HCT116 (cell line): ENCODE data around the gene GCNT2. TPM values are rescaled to one million over a fixed set of nuclear protein-coding genes. Genes with fewer than 3 reads are reported as not detected.

ENCODE experiments used
- ATAC-seq: fragments of 200-7000 bp; cut with Tn5 transposase; 2 replicates; pipeline ENCODE4 v1.9.1; 2020; ENCODE audit warnings: mild to moderate bottlenecking, moderate library complexity
- BruUV-seq: library from RNA; stranded (reverse); fragments of 400-500 nt; replicated peaks from 2 replicates; lab custom pipeline; 2021; lab: Mats Ljungman, UMichigan
- CTCF ChIA-PET: fragments of 300-600 bp; sonication (Branson Sonifier 250); formaldehyde crosslinking; loops from one replicate; lab custom pipeline; 2021; ENCODE audit warnings: antibody characterized with exemption; lab: Charles Lee
- POLR2A ChIA-PET: fragments of 300-600, 350-600 bp; sonication (Branson Sonifier 250); formaldehyde crosslinking; loops from one replicate; lab custom pipeline; 2021; ENCODE audit warnings: antibody characterized with exemption; lab: Charles Lee
- RAD21 ChIA-PET, 2 experiments: fragments of 300-600 bp; sonication (Branson Sonifier 250); formaldehyde crosslinking; loops; one replicate each; lab custom pipeline; 2023; ENCODE audit warnings: low total read pairs in 2 of 2; ENCODE audit not compliant: uncharacterized antibody in 2 of 2, unreplicated experiment in 2 of 2, low non-redundant PET in 1 of 2; lab: Charles Lee
- DNase-seq: peaks from one replicate; pipeline ENCODE4 v3.0.0-alpha.2; 2010; ENCODE audit warnings: low read depth, low spot score
- H2AFZ ChIP-seq: fragments of 200-600 bp; shearing (Covaris generic), sonication (generic); 2 replicates; pipeline ENCODE4 v1.6.1; 2017; ENCODE audit warnings: low read depth, mixed run types, mixed read lengths, antibody characterized with exemption, low read length; ENCODE audit not compliant: poor library complexity, severe bottlenecking
- H3K27ac ChIP-seq: 2 replicates; pipeline ENCODE4 v1.5.1; 2012; ENCODE audit warnings: low read depth, low read length
- H3K27me3 ChIP-seq: fragments of 200-600 bp; sonication (generic); 2 replicates; pipeline ENCODE4 v1.6.1; 2016; ENCODE audit warnings: mixed run types, low read length, mixed read lengths; ENCODE audit not compliant: insufficient read depth
- H3K36me3 ChIP-seq, 2 experiments: fragments of 200-500 bp in 1 of 2; fragments of 200-600 bp in 1 of 2; sonication (Bioruptor generic) in 1 of 2; sonication (generic) in 1 of 2; 2 replicates each; pipeline versions ENCODE4 v1.5.1 to v1.6.1; 2014 to 2016; ENCODE audit warnings: low read length in 2 of 2, inconsistent platforms in 1 of 2, mixed read lengths in 1 of 2, mixed run types in 1 of 2; ENCODE audit not compliant: insufficient read depth in 2 of 2, control insufficient read depth in 1 of 2
- H3K4me1 ChIP-seq, 2 experiments: fragments of 200-600 bp in 1 of 2; sonication (generic) in 1 of 2; 2 replicates each; pipeline versions ENCODE4 v1.5.1 to v1.6.1; 2012 to 2017; ENCODE audit warnings: low read length in 2 of 2, inconsistent platforms in 1 of 2, mild to moderate bottlenecking in 1 of 2, mixed read lengths in 1 of 2, mixed run types in 1 of 2, moderate library complexity in 1 of 2; ENCODE audit not compliant: insufficient read depth in 2 of 2, control insufficient read depth in 1 of 2
- H3K4me2 ChIP-seq: fragments of 200-600 bp; sonication (generic); 2 replicates; pipeline ENCODE4 v1.6.1; 2017; ENCODE audit warnings: mixed run types, low read length, mixed read lengths
- H3K4me3 ChIP-seq, 2 experiments: fragments of 200-600 bp in 1 of 2; sonication (generic) in 1 of 2; replicated peaks in 1 of 2; 2 replicates each; pipeline ENCODE4 v1.5.1; 2011 to 2016; ENCODE audit warnings: low read length in 2 of 2, control low read depth in 1 of 2, low read depth in 1 of 2, mild to moderate bottlenecking in 1 of 2, mixed read lengths in 1 of 2, mixed run types in 1 of 2
- H3K79me2 ChIP-seq: fragments of 200-600 bp; sonication (generic); 2 replicates; pipeline ENCODE4 v1.6.1; 2017; ENCODE audit warnings: mild to moderate bottlenecking, mixed run types, low read length, moderate library complexity, mixed read lengths; ENCODE audit not compliant: insufficient read depth
- H3K9ac ChIP-seq: fragments of 200-600 bp; sonication (generic); 2 replicates; pipeline ENCODE4 v1.6.1; 2016; ENCODE audit warnings: low read length, mixed read lengths
- H3K9me2 ChIP-seq: fragments of 200-600 bp; sonication (generic), shearing (Covaris generic); 2 replicates; pipeline ENCODE4 v1.6.1; 2017; ENCODE audit warnings: mixed run types, mild to moderate bottlenecking, moderate library complexity; ENCODE audit not compliant: insufficient read depth
- H3K9me3 ChIP-seq, 2 experiments: fragments of 200-500 bp in 1 of 2; fragments of 200-600 bp in 1 of 2; sonication (Bioruptor generic) in 1 of 2; sonication (generic) in 1 of 2; 2 replicates each; pipeline ENCODE4 v1.6.1; 2014 to 2017; ENCODE audit warnings: low read length in 2 of 2, mixed read lengths in 2 of 2, inconsistent platforms in 1 of 2, low read depth in 1 of 2, mild to moderate bottlenecking in 1 of 2, mixed run types in 1 of 2, moderate library complexity in 1 of 2; ENCODE audit not compliant: control insufficient read depth in 1 of 2, insufficient read depth in 1 of 2
- H4K20me1 ChIP-seq: fragments of 200-600 bp; sonication (generic), shearing (Covaris generic); 2 replicates; pipeline ENCODE4 v1.6.1; 2017; ENCODE audit warnings: mixed run types, mild to moderate bottlenecking, moderate library complexity; ENCODE audit not compliant: insufficient read depth
- CTCF ChIP-seq, 3 experiments: fragments of 200-600 bp in 1 of 3; sonication (generic) in 1 of 3; IDR thresholded peaks in 2 of 3; conservative IDR thresholded peaks in 1 of 3; 2 replicates each; pipeline ENCODE4 v1.5.1; 2012 to 2017; ENCODE audit warnings: low read depth in 2 of 3, low read length in 2 of 3, antibody characterized with exemption in 1 of 3, borderline replicate concordance in 1 of 3, control low read depth in 1 of 3, mild to moderate bottlenecking in 1 of 3, mixed read lengths in 1 of 3, mixed run types in 1 of 3, moderate library complexity in 1 of 3; ENCODE audit not compliant: insufficient read depth in 1 of 3
- ELF1 ChIP-seq: IDR thresholded peaks from 2 replicates; pipeline ENCODE4 v1.6.1; 2012; ENCODE audit warnings: low read depth, borderline replicate concordance
- EZH2 ChIP-seq: fragments of 200-600 bp; sonication (generic); IDR thresholded peaks from 2 replicates; pipeline ENCODE4 v1.6.1; 2017; ENCODE audit warnings: antibody characterized with exemption, mixed run types
- FOSL1 ChIP-seq: IDR thresholded peaks from 2 replicates; pipeline ENCODE4 v1.6.1; 2012; ENCODE audit warnings: low read depth
- SIN3A ChIP-seq: IDR thresholded peaks from 2 replicates; pipeline ENCODE4 v1.6.1; 2012; ENCODE audit warnings: low read depth
- TCF7L2 ChIP-seq: IDR thresholded peaks from 2 replicates; pipeline ENCODE4 v1.7.0; 2011; ENCODE audit warnings: borderline replicate concordance, inconsistent platforms; ENCODE audit not compliant: insufficient read depth, insufficient read length; ENCODE audit errors: extremely low read depth
- ZBTB33 ChIP-seq: IDR thresholded peaks from 2 replicates; pipeline ENCODE4 v1.6.1; 2011; ENCODE audit warnings: mild to moderate bottlenecking, low read length, moderate library complexity; ENCODE audit not compliant: insufficient replicate concordance; ENCODE audit errors: extremely low read depth
- ZFX ChIP-seq: fragments of 450-650 bp; IDR thresholded peaks from 2 replicates; pipeline ENCODE4 v1.6.1; 2017
- intact Hi-C: fragments of 100-400 bp; cut with micrococcal nuclease; formaldehyde crosslinking; loops from 2 replicates; pipeline ENCODE4 v1.10.0; 2022
- total RNA-seq: library from RNA; stranded (reverse); gene quantifications from one replicate; pipeline ENCODE4 v1.2.1, GENCODE V29; 2021; ENCODE audit not compliant: unreplicated experiment

Gene GCNT2
- total RNA-seq, 1 experiment from 2014 or later = 0.74 TPM

GRCh38 chr6:10621847-10622246 lies 100.7 kb downstream of the GCNT2 start:
- no peak overlapping the region for H3K27ac ChIP-seq
- no TSS peak for BruUV-seq
- ChIA-PET POLR2A (no interaction called here), CTCF (no interaction called here), RAD21 (no interaction called here)
- no peak overlapping the region for H2AFZ ChIP-seq
- intact Hi-C loops = no loop called here
- H3K9ac ChIP-seq = no peak overlapping the region
- H3K4me3 ChIP-seq = no peak overlapping the region
- H3K9me2 ChIP-seq = no peaks in the 10 kb centered on the region
- TF ChIP-seq CTCF (IDR thresholded peaks at IDR 0.05 in 2 of 3, conservative IDR thresholded peaks at IDR 0.05 in 1 of 3; ENCODE audit: borderline replicate concordance in 1 of 3, insufficient read depth in 1 of 3, low read depth in 2 of 3, low read length in 2 of 3) = 0 out of 6 replicates have a peak, but pooled peaks of 1 of the 3 experiments have one; percentile 18
- no peak for TF ChIP-seq ZFX
- no peak for TF ChIP-seq ZBTB33
- H3K4me2 ChIP-seq = no peak overlapping the region
- H3K9me3 ChIP-seq = no peaks in the 10 kb centered on the region
- no peaks in the 10 kb centered on the region for H3K79me2 ChIP-seq
- no peak for DNase-seq
- H4K20me1 ChIP-seq = no peaks in the 10 kb centered on the region
- ATAC-seq = peak; percentile 59; the same call in 1 of the 2 replicates
- H3K36me3 ChIP-seq = no peaks in the 10 kb centered on the region
- H3K4me1 ChIP-seq = no peaks in the 10 kb centered on the region
- H3K27me3 ChIP-seq = no peaks in the 10 kb centered on the region

- BruUV-seq = no TSS peak
- H4K20me1 ChIP-seq = no peaks in the 10 kb centered on the region
- TF ChIP-seq TCF7L2 = no peak
- no peak for TF ChIP-seq SIN3A
- no peak for TF ChIP-seq EZH2
- TF ChIP-seq ELF1 = no peak
- no peak for TF ChIP-seq FOSL1
- H3K36me3 ChIP-seq = no peaks in the 10 kb centered on the region
- no peak overlapping the region for H3K4me2 ChIP-seq
- H3K9ac ChIP-seq = no peak overlapping the region
- ATAC-seq (no peak), DNase-seq (no peak)
- no peaks in the 10 kb centered on the region for H3K4me1 ChIP-seq
- H3K4me3 ChIP-seq = no peak overlapping the region
- no peaks in the 10 kb centered on the region for H3K79me2 ChIP-seq
- ChIA-PET RAD21 (no interaction called here), POLR2A (no interaction called here), CTCF (no interaction called here)
- H3K9me2 ChIP-seq = no peaks in the 10 kb centered on the region
- H3K27me3 ChIP-seq = no peaks in the 10 kb centered on the region
- H3K9me3 ChIP-seq = no peaks in the 10 kb centered on the region
- no peak overlapping the region for H2AFZ ChIP-seq
- no peak overlapping the region for H3K27ac ChIP-seq
- intact Hi-C loops = no loop called here
Measured at GRCh38 chr6:10624836-10625235, 103.7 kb downstream of the GCNT2 start.
